ENCODE measurements around the gene NFE2L2.
"Not testable (repeated sequence)": the region's sequence is repeated elsewhere in the genome, so short reads cannot be mapped to it uniquely, and the experiment has no call there.

The NFE2L2 gene

GRCh38 chr2:177188482-177189469, 75.8 kb downstream of the NFE2L2 start:
- no peak for DNase-seq

GRCh38 chr2:177187631-177188312, 76.8 kb downstream of the NFE2L2 start:
- DNase-seq = no peak

DNA sequence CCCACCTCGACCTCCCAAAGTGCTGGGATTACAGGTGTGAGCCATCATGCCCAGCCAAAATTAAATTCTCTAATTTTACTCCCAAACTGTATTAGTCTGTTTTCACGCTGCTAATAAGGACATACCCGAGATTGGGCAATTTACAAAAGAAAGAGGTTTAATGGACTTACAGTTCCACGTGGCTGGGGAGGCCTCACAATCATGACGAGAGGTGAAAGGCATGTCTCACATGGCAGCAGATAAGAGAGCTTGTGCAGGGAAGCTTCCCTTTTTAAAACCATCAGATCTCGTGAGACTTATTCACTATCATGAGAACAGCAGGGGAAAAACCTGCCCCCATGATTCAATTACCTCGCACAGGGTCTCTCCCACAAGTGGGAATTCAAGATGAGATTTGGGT, 78.5 kb downstream of the NFE2L2 start:
- DNase-seq = not testable (repeated sequence)

DNA sequence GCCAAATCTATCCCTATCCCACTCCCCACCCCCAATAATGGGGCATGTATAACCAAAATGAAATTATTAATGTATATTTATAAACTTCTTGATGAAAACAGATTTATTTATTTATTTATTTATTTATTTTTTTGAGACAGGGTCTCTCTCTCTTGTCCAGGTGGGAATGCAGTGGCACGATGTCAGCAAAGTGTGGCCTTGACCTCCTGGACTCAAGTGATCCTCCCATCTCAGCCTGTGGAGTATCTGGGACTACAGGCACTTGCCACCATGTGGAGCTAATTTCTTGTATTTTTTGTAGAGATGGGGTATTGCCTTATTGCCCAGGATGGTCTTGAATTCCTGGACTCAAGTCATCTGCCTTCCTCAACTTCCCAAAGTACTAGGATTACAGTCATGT, 79.9 kb downstream of the NFE2L2 start:
- no peak for DNase-seq

GRCh38 chr2:177183860-177184259, 80.7 kb downstream of the NFE2L2 start:
- no peak for DNase-seq

Data from CD4-positive, alpha-beta T cell treated with Interferon alpha-2 for 1 hour (primary cell).